GM12891 (cell line): Measurements from ENCODE around the gene MTG1.

Source experiments
- POLR2AphosphoS5 ChIP-seq: IDR thresholded peaks from 2 replicates; pipeline ENCODE4 v1.6.1; 2011; ENCODE audit warnings: low read depth, low read length, control low read depth
- TAF1 ChIP-seq: IDR thresholded peaks from 2 replicates; pipeline ENCODE4 v1.6.1; 2011; ENCODE audit warnings: low read depth, low read length, control low read depth

DNA sequence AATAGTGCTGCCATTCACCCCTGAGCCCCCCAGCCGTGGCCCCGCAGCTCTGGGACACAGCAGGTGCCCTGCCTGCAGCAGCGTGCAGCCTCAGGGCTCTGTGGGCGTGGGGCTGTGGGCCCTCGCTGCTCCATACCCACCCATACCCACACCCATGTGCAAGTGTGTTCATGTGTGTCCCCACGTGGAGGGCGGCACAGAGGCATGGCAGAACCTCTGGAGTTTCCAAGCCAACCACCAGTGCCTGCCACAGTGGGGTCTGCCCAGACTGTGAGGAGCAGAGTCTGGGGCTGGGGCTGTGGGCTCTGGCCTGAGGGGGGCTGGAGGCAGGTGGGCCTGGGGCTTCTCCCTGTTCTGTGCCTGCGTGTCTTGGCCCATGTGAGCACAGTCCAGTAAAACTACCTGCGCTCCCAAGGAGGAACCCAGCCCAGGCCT lies 44.4 kb upstream of the MTG1 start:
- TF ChIP-seq TAF1 (no peak), POLR2AphosphoS5 (no peak)
